Endothelial cell of umbilical vein (primary cell): ENCODE results near the gene KCNJ5. TPM values are rescaled to one million over a fixed set of nuclear protein-coding genes. Genes with fewer than 3 reads are reported as not detected.

Experiments used
- polyA plus RNA-seq, 4 experiments: library from polyadenylated mRNA; depleted of rRNA in 3 of 4; stranded (reverse) in 3 of 4; unstranded in 1 of 4; fragments of >200 nt; gene quantifications; 2 replicates each; pipeline versions ENCODE4 v1.2.1 to v1.2.3, GENCODE V29; 2011 to 2012; ENCODE audit warnings: missing spikeins in 1 of 4
- total RNA-seq: library from RNA; stranded (reverse); gene quantifications from 2 replicates; pipeline ENCODE4 v1.2.3, GENCODE V29; 2021

Gene KCNJ5
- total and polyA plus RNA-seq, 2 donors (not counting 3 experiments of a cell fraction or from before 2014, with no cell fraction given): 0.13 TPM; not detected in 1

Other genes with a start within 250 kb of the KCNJ5 start
- 132 and 134 TPM in 2 replicates for gene FLI1, start 197.3 kb upstream of the KCNJ5 start, total RNA-seq
- 163 and 210 TPM in 2 replicates for gene FLI1, start 197.3 kb upstream of the KCNJ5 start, polyA plus RNA-seq
- not detected in 2 replicates for gene KCNJ1, start 24.1 kb upstream of the KCNJ5 start, total RNA-seq
- 0.03 TPM in 1 of 2 replicates, not detected in the other for gene KCNJ1, start 24.1 kb upstream of the KCNJ5 start, polyA plus RNA-seq
- not detected in 2 replicates for gene TP53AIP1, start 51.5 kb downstream of the KCNJ5 start, total RNA-seq
- not detected in 2 replicates for gene TP53AIP1, start 51.5 kb downstream of the KCNJ5 start, polyA plus RNA-seq